ENCODE measurements around the gene LYL1.
A peak's percentile ranks its signal among the peaks of the same experiment; 100 is the strongest.

Gene LYL1

GRCh38 chr19:13104848-13105711, 2.4 kb upstream of the LYL1 start:
- DNase-seq = peak in 2 of 3 donors; percentile 17 to 45

- DNase-seq = peak; percentile 47 to 77 (median 61)
Observed at GRCh38 chr19:13104360-13104847, 1.7 kb upstream of the LYL1 start.

GRCh38 chr19:13103581-13104359, 1.1 kb upstream of the LYL1 start:
- DNase-seq = no peak

GRCh38 chr19:13102416-13102665, 317 bp downstream of the LYL1 start:
- no peak for DNase-seq

- no peak for DNase-seq
Observed at GRCh38 chr19:13101590-13102415, 855 bp downstream of the LYL1 start.

GRCh38 chr19:13100841-13101589, 1.6 kb downstream of the LYL1 start:
- DNase-seq = peak in 2 of 3 donors; percentile 18 to 45

GRCh38 chr19:13100031-13100588, 2.5 kb downstream of the LYL1 start:
- DNase-seq = peak; percentile 41 to 71 (median 66)

GRCh38 chr19:13099073-13099999, 3.3 kb downstream of the LYL1 start:
- DNase-seq = peak; percentile 88 to 91 (median 89)

- DNase-seq = peak; percentile 80 to 84 (median 84)
Observed at GRCh38 chr19:13098277-13099072, 4.2 kb downstream of the LYL1 start.

GRCh38 chr19:13097463-13098258, 5.0 kb downstream of the LYL1 start:
- DNase-seq = peak in 2 of 3 donors; percentile 42 to 71

- DNase-seq = peak; percentile 80 to 85 (median 80)
Observed at GRCh38 chr19:13097033-13097462, 5.6 kb downstream of the LYL1 start.

GRCh38 chr19:13095934-13096927, 6.4 kb downstream of the LYL1 start:
- DNase-seq = peak in 2 of 3 donors; percentile 44 to 65

GRCh38 chr19:13095393-13095784, 7.3 kb downstream of the LYL1 start:
- DNase-seq = no peak

GRCh38 chr19:13094771-13095392, 7.8 kb downstream of the LYL1 start:
- DNase-seq = peak; percentile 46 to 70 (median 52)

GRCh38 chr19:13094106-13094504, 8.6 kb downstream of the LYL1 start:
- no peak for DNase-seq

GRCh38 chr19:13093407-13094105, 9.1 kb downstream of the LYL1 start:
- DNase-seq = peak; percentile 86 to 91 (median 89)

Measured in suppressor macrophage treated with lipopolysaccharide for 1 hour (primary cell).